ENCODE measurements around the gene ZNF680.
"Not testable (repeated sequence)": the region's sequence is repeated elsewhere in the genome, so short reads cannot be mapped to it uniquely, and the experiment has no call there.

ZNF680 gene

GRCh38 chr7:64562626-64563278, at the start of gene ZNF680:
TSS of gene ZNF680 (minus strand) at chr7:64563071. CDS start at chr7:64562954, 117 bp downstream.
- DNase-seq = peak; percentile 60 to 73 (median 72)

GRCh38 chr7:64612452-64612851, 49.6 kb upstream of the ZNF680 start:
- no peak for DNase-seq

- DNase-seq = no peak
These were observed 48.8 kb upstream of the ZNF680 start for GRCh38 chr7:64611717-64612116.

- DNase-seq = no peak
These were observed 48.1 kb upstream of the ZNF680 start for GRCh38 chr7:64610997-64611396.

- no peak for DNase-seq
These were observed 45.4 kb upstream of the ZNF680 start for GRCh38 chr7:64608116-64608910.

GRCh38 chr7:64606385-64606784, 43.5 kb upstream of the ZNF680 start:
- no peak for DNase-seq

- DNase-seq = no peak
These were observed 40.4 kb upstream of the ZNF680 start for GRCh38 chr7:64603271-64603670.

- no peak for DNase-seq
These were observed 39.6 kb upstream of the ZNF680 start for GRCh38 chr7:64602518-64602917.

- no peak for DNase-seq
These were observed 39.2 kb upstream of the ZNF680 start for GRCh38 chr7:64602086-64602485.

GRCh38 chr7:64599359-64599758, 36.5 kb upstream of the ZNF680 start:
- DNase-seq = no peak

- DNase-seq = no peak
These were observed 28.1 kb upstream of the ZNF680 start for GRCh38 chr7:64590971-64591370.

- DNase-seq = no peak
These were observed 19.3 kb upstream of the ZNF680 start for GRCh38 chr7:64581926-64582894.

- DNase-seq = no peak
These were observed 18.5 kb upstream of the ZNF680 start for GRCh38 chr7:64581391-64581790.

GRCh38 chr7:64574540-64575099, 11.7 kb upstream of the ZNF680 start:
- no peak for DNase-seq

GRCh38 chr7:64570284-64570605, 7.4 kb upstream of the ZNF680 start:
- not testable (repeated sequence) for DNase-seq

GRCh38 chr7:64569372-64570283, 6.8 kb upstream of the ZNF680 start:
- peak in 2 of 4 experiments; percentile 9 to 13 for DNase-seq

GRCh38 chr7:64562256-64562625, 630 bp downstream of the ZNF680 start:
- DNase-seq = no peak

GRCh38 chr7:64559206-64559605, 3.7 kb downstream of the ZNF680 start:
- DNase-seq = no peak

GRCh38 chr7:64558781-64559180, 4.1 kb downstream of the ZNF680 start:
- no peak for DNase-seq

- no peak for DNase-seq
These were observed 4.6 kb downstream of the ZNF680 start for GRCh38 chr7:64558323-64558705.

- no peak for DNase-seq
These were observed 5.1 kb downstream of the ZNF680 start for GRCh38 chr7:64557601-64558322.
